ENCODE results near the gene NME3. TPM values are rescaled to one million over a fixed set of nuclear protein-coding genes. Genes with fewer than 3 reads are reported as not detected.

NME3 gene
- total and polyA plus RNA-seq, 2 of the 13 experiments (the other 11 are each of a cell fraction or from before 2014, with no cell fraction given), result 10.4 to 15.9 TPM

DNA sequence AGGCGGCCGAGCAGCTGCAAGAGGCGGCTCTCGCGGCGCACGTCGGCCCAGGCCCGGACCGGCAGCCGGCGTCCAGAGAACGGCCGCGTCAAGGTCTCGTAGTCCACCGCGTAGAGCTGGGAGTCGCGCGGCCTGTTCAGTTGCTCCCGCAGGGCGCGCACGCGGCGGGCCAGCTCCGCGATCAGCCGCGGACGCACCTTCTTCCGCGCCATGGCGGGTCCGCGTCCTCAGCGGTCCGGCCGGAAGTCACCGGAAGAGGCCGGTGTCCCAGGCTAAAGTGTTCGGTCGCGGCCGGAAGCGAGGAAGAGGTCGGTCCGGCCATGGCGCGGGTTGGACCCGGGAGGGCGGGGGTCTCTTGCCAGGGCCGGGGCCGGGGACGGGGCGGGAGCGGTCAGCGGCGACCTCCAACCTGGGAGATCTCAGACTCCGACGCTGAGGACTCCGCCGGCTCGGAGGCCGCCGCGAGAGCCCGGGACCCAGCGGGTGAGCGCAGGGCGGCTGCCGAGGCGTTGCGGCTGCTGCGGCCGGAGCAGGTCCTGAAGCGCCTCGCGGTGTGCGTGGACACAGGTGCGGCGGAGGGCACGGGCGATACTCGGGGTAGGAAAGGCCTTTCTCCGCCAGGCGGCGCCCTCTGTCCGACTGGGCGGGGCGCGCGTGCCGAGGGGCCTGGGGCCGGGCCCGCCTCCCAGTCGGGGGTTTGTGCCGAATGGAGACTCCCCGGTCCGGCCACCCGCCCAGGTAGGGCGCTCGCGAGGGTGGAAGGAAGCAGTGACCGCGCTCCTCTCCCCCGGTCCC lies 1.8 kb upstream of the NME3 start, which contains the start of gene MRPS34 (continued):
- TF ChIP-seq, protein P1, sequence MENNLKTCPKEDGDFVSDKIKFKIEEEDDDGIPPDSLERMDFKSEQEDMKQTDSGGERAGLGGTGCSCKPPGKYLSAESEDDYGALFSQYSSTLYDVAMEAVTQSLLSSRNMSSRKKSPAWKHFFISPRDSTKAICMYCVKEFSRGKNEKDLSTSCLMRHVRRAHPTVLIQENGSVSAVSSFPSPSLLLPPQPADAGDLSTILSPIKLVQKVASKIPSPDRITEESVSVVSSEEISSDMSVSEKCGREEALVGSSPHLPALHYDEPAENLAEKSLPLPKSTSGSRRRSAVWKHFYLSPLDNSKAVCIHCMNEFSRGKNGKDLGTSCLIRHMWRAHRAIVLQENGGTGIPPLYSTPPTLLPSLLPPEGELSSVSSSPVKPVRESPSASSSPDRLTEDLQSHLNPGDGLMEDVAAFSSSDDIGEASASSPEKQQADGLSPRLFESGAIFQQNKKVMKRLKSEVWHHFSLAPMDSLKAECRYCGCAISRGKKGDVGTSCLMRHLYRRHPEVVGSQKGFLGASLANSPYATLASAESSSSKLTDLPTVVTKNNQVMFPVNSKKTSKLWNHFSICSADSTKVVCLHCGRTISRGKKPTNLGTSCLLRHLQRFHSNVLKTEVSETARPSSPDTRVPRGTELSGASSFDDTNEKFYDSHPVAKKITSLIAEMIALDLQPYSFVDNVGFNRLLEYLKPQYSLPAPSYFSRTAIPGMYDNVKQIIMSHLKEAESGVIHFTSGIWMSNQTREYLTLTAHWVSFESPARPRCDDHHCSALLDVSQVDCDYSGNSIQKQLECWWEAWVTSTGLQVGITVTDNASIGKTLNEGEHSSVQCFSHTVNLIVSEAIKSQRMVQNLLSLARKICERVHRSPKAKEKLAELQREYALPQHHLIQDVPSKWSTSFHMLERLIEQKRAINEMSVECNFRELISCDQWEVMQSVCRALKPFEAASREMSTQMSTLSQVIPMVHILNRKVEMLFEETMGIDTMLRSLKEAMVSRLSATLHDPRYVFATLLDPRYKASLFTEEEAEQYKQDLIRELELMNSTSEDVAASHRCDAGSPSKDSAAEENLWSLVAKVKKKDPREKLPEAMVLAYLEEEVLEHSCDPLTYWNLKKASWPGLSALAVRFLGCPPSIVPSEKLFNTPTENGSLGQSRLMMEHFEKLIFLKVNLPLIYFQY (CRISPR knock-in tag; IDR thresholded peaks at IDR 0.05; ENCODE audit: borderline replicate concordance), result 0 out of 2 replicates have a peak, but pooled peaks have one; percentile 15
- TF ChIP-seq, protein P2, sequence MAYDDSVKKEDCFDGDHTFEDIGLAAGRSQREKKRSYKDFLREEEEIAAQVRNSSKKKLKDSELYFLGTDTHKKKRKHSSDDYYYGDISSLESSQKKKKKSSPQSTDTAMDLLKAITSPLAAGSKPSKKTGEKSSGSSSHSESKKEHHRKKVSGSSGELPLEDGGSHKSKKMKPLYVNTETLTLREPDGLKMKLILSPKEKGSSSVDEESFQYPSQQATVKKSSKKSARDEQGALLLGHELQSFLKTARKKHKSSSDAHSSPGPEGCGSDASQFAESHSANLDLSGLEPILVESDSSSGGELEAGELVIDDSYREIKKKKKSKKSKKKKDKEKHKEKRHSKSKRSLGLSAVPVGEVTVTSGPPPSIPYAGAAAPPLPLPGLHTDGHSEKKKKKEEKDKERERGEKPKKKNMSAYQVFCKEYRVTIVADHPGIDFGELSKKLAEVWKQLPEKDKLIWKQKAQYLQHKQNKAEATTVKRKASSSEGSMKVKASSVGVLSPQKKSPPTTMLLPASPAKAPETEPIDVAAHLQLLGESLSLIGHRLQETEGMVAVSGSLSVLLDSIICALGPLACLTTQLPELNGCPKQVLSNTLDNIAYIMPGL (CRISPR knock-in tag; IDR thresholded peaks at IDR 0.05; ENCODE audit: borderline replicate concordance in 1 of 2, low read depth in 1 of 2), result peak; percentile 94 to 98
- TF ChIP-seq MTF1 (CRISPR knock-in tag; IDR thresholded peaks at IDR 0.05) (peak; percentile 77; the same call in 1 of the 2 replicates), BCL6 (CRISPR knock-in tag; IDR thresholded peaks at IDR 0.05) (peak; percentile 45), ZNF775 (CRISPR knock-in tag; IDR thresholded peaks at IDR 0.05; ENCODE audit: borderline replicate concordance) (no peak), ZNF607 (CRISPR knock-in tag; IDR thresholded peaks at IDR 0.05; ENCODE audit: borderline replicate concordance) (no peak; the same call in 1 of the 2 replicates), ZNF33B (CRISPR knock-in tag; IDR thresholded peaks at IDR 0.05) (no peak), ZNF207 (IDR thresholded peaks at IDR 0.05; ENCODE audit: borderline replicate concordance) (no peak), MED13 (CRISPR knock-in tag; IDR thresholded peaks at IDR 0.05) (peak; percentile 74; the same call in 1 of the 2 replicates), KAT8 (CRISPR knock-in tag; IDR thresholded peaks at IDR 0.05) (peak; percentile 94), ASH2L (IDR thresholded peaks at IDR 0.05; ENCODE audit: insufficient read length, low read depth, low read length) (peak; percentile 77), ZNF772 (CRISPR knock-in tag; IDR thresholded peaks at IDR 0.05) (peak; percentile 72; the same call in 1 of the 2 replicates), CAMTA2 (CRISPR knock-in tag; IDR thresholded peaks at IDR 0.05; ENCODE audit: borderline replicate concordance) (no peak), RBM39 (IDR thresholded peaks at IDR 0.05; ENCODE audit: low read depth, low read length, poor library complexity, severe bottlenecking) (peak; percentile 39), TARDBP (CRISPR knock-in tag; IDR thresholded peaks at IDR 0.05) (peak; percentile 84), NR3C1 (CRISPR knock-in tag; IDR thresholded peaks at IDR 0.05) (no peak), ZNF549 (CRISPR knock-in tag; IDR thresholded peaks at IDR 0.05) (peak; percentile 26; the same call in 1 of the 2 replicates), ZFP41 (CRISPR knock-in tag; IDR thresholded peaks at IDR 0.05; ENCODE audit: borderline replicate concordance) (no peak), ONECUT2 (CRISPR knock-in tag; IDR thresholded peaks at IDR 0.05) (no peak), ZNF235 (CRISPR knock-in tag; IDR thresholded peaks at IDR 0.05; ENCODE audit: borderline replicate concordance) (no peak), HIVEP1 (CRISPR knock-in tag; IDR thresholded peaks at IDR 0.05) (0 out of 2 replicates have a peak, but pooled peaks have one; percentile 12), ZNF510 (CRISPR knock-in tag; IDR thresholded peaks at IDR 0.05; ENCODE audit: low read depth) (no peak)
- TF ChIP-seq, protein P3, sequence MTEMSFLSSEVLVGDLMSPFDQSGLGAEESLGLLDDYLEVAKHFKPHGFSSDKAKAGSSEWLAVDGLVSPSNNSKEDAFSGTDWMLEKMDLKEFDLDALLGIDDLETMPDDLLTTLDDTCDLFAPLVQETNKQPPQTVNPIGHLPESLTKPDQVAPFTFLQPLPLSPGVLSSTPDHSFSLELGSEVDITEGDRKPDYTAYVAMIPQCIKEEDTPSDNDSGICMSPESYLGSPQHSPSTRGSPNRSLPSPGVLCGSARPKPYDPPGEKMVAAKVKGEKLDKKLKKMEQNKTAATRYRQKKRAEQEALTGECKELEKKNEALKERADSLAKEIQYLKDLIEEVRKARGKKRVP (CRISPR knock-in tag; IDR thresholded peaks at IDR 0.05), result no peak

Measured in HepG2 (cell line).